Measurements from ENCODE around the gene NRXN3.

The NRXN3 gene

DNA sequence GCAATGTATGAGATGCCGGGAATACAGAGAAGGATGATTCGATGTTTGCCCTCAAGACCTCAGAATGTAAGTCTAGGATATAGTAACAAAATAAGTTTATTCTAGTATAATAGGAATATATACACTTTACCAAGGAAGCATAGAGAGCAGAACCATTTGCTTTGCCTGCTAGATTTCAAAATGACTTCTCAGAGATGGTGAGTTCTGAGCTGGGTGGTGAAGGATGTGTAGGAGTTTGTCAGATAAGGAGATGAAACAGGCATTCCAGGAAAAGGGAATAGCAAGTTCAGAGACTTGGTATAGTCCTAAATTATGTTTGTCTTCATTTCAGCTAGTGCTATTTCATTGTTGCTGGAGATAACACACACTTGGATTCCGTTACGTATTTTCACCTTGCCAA lies 1385.3 kb downstream of the NRXN3 start:
- TF ChIP-seq GATA3 (IDR thresholded peaks at IDR 0.05; ENCODE audit: low read depth, low read length) (no peak), GATA2 (IDR thresholded peaks at IDR 0.05; ENCODE audit: low read depth, low read length) (no peak)

DNA sequence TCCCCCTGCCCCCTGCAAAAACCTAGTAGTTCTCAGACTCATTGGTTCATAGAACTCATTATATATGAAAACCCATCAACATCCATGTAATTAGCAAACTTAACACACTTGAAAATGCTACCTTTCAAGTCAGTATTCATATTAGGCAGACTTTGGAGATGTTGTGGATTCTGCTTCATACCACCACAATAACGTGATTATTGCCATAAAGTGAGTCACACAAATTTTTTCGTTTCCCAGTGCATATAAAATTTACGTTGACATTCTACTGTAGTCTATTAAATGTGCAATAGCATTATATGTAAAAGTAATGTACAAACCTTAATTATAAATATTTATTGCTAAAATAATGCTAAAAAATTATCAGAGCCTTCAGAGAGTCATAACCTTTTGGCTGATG lies 1387.1 kb downstream of the NRXN3 start:
- TF ChIP-seq GATA3 (IDR thresholded peaks at IDR 0.05; ENCODE audit: low read depth, low read length) = no peak
- no peak for TF ChIP-seq GATA2 (IDR thresholded peaks at IDR 0.05; ENCODE audit: low read depth, low read length)

DNA sequence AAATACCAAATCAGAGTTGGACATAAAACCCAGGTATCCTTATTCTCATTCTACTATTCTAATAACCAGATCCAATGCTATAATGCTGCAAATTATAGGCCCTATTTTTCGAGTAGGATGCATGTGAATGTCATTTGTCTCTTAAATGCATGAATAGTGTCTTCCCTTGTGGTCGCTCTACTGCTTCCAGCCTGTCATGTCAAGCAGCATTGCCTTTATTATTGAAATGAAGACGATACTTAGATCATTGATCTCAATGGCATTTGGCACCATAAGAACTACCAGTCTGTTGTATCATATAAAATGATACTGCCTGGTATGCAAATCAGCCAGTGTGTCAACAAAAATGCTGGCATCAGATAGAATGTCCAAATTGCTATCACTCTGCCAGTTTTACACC lies 1392.0 kb downstream of the NRXN3 start:
- TF ChIP-seq GATA3 (IDR thresholded peaks at IDR 0.05; ENCODE audit: low read depth, low read length) (no peak), GATA2 (IDR thresholded peaks at IDR 0.05; ENCODE audit: low read depth, low read length) (no peak)

DNA sequence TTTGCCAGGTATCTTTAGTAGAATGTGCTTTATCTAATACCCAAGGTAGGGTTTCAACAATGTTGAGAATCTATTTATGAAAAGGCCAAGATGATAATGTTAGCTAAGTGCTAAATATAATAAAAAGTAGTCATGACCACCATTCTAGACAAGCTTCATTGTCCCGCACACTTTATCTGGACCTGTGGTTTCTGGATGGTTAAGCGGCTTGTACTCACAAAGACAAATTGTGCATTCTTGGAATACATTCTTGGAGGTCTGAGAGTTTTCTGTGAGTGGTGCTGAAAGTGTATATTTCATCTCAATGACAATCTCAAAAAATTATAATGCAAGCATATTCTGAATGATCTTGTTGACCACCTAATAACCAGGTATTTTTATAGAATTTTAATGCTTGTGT lies 1394.2 kb downstream of the NRXN3 start:
- no peak for TF ChIP-seq GATA2 (IDR thresholded peaks at IDR 0.05; ENCODE audit: low read depth, low read length)
- TF ChIP-seq GATA3 (IDR thresholded peaks at IDR 0.05; ENCODE audit: low read depth, low read length) = no peak

DNA sequence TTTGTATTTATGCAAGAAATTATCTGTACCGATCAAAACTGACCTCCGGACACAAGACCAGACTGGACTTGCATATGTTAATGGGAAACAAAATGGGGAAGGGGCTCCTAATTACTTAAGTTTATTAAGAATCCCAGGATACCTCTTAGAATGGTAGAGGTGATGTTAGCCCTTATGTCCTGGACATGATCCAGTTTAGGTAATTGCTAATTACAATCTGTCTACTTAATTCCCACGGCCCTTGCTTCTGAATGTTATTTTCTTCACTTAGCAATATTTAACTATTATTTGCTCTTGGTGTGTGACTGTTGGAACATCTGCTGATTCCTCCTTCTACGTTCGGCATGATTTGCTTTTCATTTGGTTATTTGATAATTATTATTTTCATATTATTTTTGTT lies 1397.1 kb downstream of the NRXN3 start:
- no peak for TF ChIP-seq GATA3 (IDR thresholded peaks at IDR 0.05; ENCODE audit: low read depth, low read length)
- no peak for TF ChIP-seq GATA2 (IDR thresholded peaks at IDR 0.05; ENCODE audit: low read depth, low read length)

DNA sequence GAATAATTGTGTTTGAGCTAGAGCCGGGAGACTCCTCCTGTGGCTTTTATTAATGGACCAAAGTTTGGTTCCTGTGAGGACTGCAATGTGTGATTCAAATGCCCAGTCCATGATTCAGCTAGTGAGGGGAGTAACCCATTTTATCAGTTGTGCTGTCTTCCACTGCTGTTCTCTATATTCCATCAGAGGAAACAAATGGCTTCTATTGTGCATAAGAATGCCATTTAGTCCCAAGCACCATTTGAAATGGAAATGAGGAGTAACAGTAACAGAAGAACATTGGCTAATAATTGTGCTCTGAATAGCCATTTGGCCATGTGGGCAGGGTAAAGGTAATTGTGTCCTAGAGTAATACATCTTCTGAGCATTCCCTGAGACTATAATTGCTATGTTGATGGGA lies 1398.4 kb downstream of the NRXN3 start:
- TF ChIP-seq GATA3 (IDR thresholded peaks at IDR 0.05; ENCODE audit: low read depth, low read length) (no peak), GATA2 (IDR thresholded peaks at IDR 0.05; ENCODE audit: low read depth, low read length) (no peak)

DNA sequence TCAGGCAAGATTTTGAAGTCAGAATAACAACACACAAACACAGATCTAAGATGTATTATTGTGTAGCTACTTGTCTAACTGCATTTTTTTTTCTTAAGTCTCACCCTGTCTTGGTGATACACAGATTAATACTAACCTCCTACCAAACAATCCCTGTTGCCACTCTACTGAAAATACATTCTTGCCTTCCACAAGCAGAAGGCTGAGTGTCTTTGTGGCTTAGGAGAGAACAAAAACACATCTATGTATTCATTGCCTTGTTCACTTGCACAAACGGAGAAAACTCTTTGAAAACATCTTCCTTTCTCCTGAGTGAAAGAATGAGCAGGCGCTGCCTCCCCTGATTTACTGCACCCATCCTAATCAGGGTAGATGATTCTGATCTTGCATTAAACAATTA lies 1398.9 kb downstream of the NRXN3 start:
- no peak for TF ChIP-seq GATA2 (IDR thresholded peaks at IDR 0.05; ENCODE audit: low read depth, low read length)
- TF ChIP-seq GATA3 (IDR thresholded peaks at IDR 0.05; ENCODE audit: low read depth, low read length) = no peak

DNA sequence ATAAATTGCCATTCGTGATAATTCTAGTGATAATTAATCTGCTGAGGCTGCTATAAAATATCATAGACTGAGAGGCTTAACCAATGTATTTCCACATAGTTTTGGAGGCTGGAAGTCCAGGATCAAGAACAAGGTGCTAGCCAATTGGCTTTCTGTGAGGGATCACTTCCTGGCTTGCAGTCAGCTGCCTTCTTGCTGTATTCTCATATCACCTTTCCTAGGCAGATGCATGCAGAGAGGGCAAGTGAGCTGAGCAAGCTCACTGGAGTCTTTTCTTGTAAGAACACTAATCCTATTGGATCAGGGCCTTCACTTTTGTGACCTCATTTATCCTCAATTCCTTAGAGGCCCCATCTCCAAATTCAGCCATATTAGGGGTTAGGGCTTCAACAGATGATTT lies 1400.5 kb downstream of the NRXN3 start:
- no peak for TF ChIP-seq GATA3 (IDR thresholded peaks at IDR 0.05; ENCODE audit: low read depth, low read length)
- TF ChIP-seq GATA2 (IDR thresholded peaks at IDR 0.05; ENCODE audit: low read depth, low read length) = no peak

DNA sequence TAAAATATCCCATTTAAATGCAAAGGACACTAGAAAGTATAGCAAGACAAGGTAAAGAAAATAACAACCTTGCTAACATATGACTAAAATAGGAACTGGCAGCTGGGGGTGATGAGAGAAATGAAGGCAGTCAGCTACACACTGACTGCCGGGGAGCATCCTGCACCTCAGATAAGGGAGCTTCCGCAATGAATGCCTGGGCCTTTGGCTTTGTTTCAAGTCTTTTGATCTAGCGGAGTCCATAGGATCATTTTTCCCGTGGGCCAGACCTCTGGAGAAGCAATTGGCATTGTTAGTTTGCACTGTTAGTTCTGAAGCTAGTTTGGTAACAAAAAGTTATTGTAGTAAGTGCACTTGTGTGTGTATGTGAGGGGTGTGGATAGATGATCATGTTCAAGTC lies 1401.2 kb downstream of the NRXN3 start:
- TF ChIP-seq GATA2 (IDR thresholded peaks at IDR 0.05; ENCODE audit: low read depth, low read length) (no peak), GATA3 (IDR thresholded peaks at IDR 0.05; ENCODE audit: low read depth, low read length) (no peak)

DNA sequence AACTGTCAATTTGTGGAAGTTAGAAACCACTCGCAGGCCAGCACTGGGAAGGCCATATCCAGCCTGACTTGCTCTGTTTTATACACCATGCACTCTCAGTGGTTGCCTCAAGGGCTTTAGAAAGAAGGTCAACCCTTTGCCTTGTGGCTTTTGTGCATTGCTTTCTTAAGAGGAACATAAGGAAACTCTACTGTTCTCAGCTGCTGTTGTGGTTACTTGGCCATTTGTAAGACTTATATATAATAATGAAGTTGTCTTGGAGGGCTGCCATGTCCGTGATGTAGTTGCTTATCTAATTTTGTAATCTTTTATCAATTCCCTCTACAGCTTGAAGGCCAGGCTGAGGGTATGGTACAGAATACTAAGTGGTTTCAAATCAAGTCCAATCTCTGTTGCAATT lies 1403.3 kb downstream of the NRXN3 start:
- no peak for TF ChIP-seq GATA3 (IDR thresholded peaks at IDR 0.05; ENCODE audit: low read depth, low read length)
- TF ChIP-seq GATA2 (IDR thresholded peaks at IDR 0.05; ENCODE audit: low read depth, low read length) = no peak

DNA sequence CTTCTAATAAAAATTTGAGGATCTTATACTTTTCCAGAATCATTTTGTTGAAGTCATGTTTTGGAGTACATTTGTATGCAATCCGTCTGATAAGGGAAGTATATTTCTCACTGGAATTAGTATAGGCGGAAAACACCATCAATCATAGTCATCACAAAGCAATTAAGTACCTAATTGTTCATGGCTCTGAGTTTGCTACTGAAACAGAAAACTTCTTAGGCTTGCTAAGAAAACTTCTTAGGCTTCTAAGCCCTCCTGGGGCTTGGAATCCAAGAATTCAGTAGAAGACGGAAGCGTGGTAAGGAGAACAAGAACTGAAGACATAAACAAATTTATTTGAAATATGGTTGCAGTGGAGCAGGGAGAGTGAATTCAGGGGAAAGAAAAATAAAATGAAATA lies 1404.9 kb downstream of the NRXN3 start:
- no peak for TF ChIP-seq GATA2 (IDR thresholded peaks at IDR 0.05; ENCODE audit: low read depth, low read length)
- TF ChIP-seq GATA3 (IDR thresholded peaks at IDR 0.05; ENCODE audit: low read depth, low read length) = no peak

DNA sequence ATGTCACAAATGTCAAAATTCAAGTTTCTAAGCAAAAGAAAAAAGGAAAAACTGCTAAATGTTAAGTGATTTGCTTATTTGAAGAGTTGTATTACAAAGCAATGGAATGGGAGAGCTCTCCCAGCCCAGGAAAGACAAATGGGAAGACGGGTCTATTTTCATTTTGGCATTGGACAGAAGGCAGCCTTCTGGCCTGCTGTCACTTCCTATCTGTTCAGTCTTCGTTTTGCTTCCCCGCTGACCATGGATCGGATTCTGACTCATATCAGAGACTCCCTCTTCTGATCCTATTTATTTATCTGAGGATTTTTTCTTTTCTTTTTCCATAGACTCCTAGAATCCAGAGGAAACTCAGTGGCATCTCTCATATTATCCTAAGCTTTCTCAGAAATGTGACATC lies 1406.3 kb downstream of the NRXN3 start:
- no peak for TF ChIP-seq GATA3 (IDR thresholded peaks at IDR 0.05; ENCODE audit: low read depth, low read length)

DNA sequence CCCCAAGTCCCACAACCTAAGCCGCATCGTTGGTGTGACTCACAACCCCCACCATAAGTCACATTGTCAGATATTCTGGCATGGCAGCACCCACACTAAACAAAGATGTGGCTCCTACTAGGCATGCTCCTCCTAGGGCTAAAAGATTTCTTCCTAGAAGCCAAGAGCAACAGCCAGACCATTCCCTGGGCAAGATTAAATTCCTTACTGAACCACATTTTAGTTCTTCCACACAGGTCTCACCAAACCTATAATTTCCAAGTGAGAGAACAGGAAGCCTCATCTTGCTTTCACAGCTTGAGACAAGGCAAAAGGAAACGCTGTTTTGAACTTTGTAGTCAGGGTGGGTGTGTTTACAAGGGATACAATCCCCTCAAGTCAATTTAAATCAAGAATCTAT lies 1408.3 kb downstream of the NRXN3 start:
- TF ChIP-seq GATA3 (IDR thresholded peaks at IDR 0.05; ENCODE audit: low read depth, low read length) (no peak), GATA2 (IDR thresholded peaks at IDR 0.05; ENCODE audit: low read depth, low read length) (no peak)

DNA sequence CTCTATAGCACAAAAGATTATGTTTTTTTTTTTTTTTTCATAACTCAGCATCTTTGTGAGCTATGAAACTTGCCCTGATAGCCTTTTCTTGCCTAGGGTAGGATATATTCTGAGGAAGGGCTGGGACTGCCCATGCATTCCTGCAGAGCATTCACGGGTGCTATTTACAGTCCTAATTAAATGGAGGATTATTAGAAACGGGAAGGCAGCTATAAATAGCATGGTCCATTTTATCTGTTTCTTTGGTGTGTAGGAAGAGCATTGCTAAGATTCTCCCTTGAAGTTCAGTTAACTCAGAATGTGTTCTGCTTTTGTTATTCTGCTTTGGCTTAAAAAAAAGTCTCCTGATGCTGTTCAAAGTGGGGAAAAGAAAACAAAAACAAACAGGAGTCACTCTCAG lies 1410.2 kb downstream of the NRXN3 start:
- TF ChIP-seq GATA3 (IDR thresholded peaks at IDR 0.05; ENCODE audit: low read depth, low read length) (no peak), GATA2 (IDR thresholded peaks at IDR 0.05; ENCODE audit: low read depth, low read length) (no peak)

DNA sequence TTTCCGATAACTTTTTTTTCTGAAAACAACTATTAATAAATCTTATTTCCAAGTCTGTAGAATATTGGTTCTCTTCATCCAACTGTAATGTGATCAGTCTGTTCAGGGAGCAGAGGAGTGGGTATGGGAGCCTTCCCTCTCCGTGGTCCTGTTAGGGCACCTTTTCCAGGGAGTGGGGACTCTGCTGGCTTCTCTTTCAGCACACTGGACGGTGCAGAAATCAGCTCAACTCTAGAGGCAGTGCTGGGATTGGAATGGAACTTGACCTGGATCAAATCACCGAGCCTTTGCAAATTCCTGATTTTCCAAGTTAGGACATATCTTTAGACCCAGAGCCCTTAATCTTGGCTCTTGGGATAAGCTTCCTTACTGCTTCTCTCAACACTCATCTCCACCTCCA lies 1410.7 kb downstream of the NRXN3 start:
- TF ChIP-seq GATA3 (IDR thresholded peaks at IDR 0.05; ENCODE audit: low read depth, low read length) (no peak), GATA2 (IDR thresholded peaks at IDR 0.05; ENCODE audit: low read depth, low read length) (no peak)

DNA sequence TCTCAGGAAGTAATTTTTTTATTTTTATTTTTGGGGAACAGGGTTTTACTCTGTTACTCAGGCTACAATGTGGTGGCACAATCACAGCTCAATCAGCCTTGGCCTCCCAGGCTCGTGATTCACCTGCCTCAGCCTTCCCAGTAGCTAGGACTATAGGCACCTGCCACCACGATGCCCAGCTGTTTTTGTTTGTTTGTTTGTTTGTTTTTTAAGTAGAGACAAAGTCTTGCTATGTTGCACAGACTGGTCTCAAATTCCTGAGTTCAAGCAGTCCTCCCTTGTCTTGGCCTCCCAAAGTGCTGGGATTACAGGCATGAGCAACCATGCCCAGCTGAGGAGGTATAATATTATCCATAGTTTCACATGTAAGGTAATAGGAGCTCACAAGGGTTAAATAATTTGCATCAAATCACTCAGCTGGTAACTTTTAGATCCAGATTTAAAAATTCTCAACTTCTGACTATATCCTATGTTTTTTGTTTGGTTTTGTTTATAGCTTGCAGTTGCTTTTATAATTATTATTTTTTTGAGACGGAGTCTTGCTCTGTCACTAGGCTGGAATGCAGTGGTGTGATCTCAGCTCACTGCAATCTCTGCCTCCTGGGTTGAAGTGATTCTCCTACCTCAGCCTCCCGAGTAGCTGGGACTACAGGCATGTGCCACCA lies 1411.9 kb downstream of the NRXN3 start:
- no peak for TF ChIP-seq GATA2 (IDR thresholded peaks at IDR 0.05; ENCODE audit: low read depth, low read length)
- TF ChIP-seq GATA3 (IDR thresholded peaks at IDR 0.05; ENCODE audit: low read depth, low read length) = no peak

All from SH-SY5Y (cell line).